MCF 10A (cell line): Measurements from ENCODE around the gene BANF1. TPM values are rescaled to one million over a fixed set of nuclear protein-coding genes. Genes with fewer than 3 reads are reported as not detected.

Source experiments
- BruUV-seq: library from RNA; stranded (reverse); fragments of 400-500 nt; replicated peaks from 2 replicates; lab custom pipeline; 2021; lab: Mats Ljungman, UMichigan
- CTCF ChIA-PET: fragments of 300-600 bp; sonication (Branson Sonifier 250); formaldehyde crosslinking; extraction: SDS; loops from one replicate; lab custom pipeline; 2021; ENCODE audit warnings: antibody characterized with exemption, inconsistent platforms; lab: Yijun Ruan, JAX
- POLR2A ChIA-PET: fragments of 300-600, 350-650 bp; sonication (Branson Sonifier 250); formaldehyde crosslinking; extraction: SDS; loops from one replicate; lab custom pipeline; 2020; ENCODE audit warnings: antibody characterized with exemption, inconsistent platforms; lab: Yijun Ruan, JAX
- DNase-seq: peaks from one replicate; pipeline ENCODE4 v3.0.0-alpha.2; 2018; ENCODE audit not compliant: unreplicated experiment
- H3K27ac Mint-ChIP-seq: one replicate; pipeline ENCODE4 v1.8.0; 2022; ENCODE audit warnings: mild to moderate bottlenecking, low read depth, mixed read lengths; ENCODE audit not compliant: unreplicated experiment
- H3K27me3 Mint-ChIP-seq: one replicate; pipeline ENCODE4 v1.8.0; 2022; ENCODE audit warnings: mixed read lengths; ENCODE audit not compliant: insufficient read depth, unreplicated experiment
- H3K36me3 Mint-ChIP-seq: one replicate; pipeline ENCODE4 v1.8.0; 2022; ENCODE audit warnings: mild to moderate bottlenecking, moderate library complexity, mixed read lengths; ENCODE audit not compliant: insufficient read depth, unreplicated experiment
- H3K4me1 Mint-ChIP-seq: one replicate; pipeline ENCODE4 v1.8.0; 2022; ENCODE audit warnings: mixed read lengths; ENCODE audit not compliant: insufficient read depth, unreplicated experiment
- H3K4me3 Mint-ChIP-seq: one replicate; pipeline ENCODE4 v1.8.0; 2022; ENCODE audit warnings: mild to moderate bottlenecking, moderate library complexity, mixed read lengths; ENCODE audit not compliant: unreplicated experiment
- H3K9me3 Mint-ChIP-seq: one replicate; pipeline ENCODE4 v1.8.0; 2022; ENCODE audit warnings: mixed read lengths; ENCODE audit not compliant: unreplicated experiment
- CTCF ChIP-seq: fragments of 200-600 bp; IDR thresholded peaks from one replicate; pipeline ENCODE4 v1.8.0; 2022; ENCODE audit warnings: antibody characterized with exemption, mild to moderate bottlenecking; ENCODE audit not compliant: unreplicated experiment
- intact Hi-C: fragments of 100-400 bp; cut with micrococcal nuclease; formaldehyde crosslinking; loops from 2 replicates; pipeline ENCODE4 v1.14.1; 2022
- total RNA-seq: library from RNA; stranded (reverse); gene quantifications from 2 replicates; pipeline ENCODE4 v1.2.3, GENCODE V29; 2022

Gene BANF1
- total RNA-seq, 1 experiment from 2014 or later, result 198 TPM

- TSS peak; percentile 90 for BruUV-seq
- H3K27me3 Mint-ChIP-seq, result no peaks in the 10 kb centered on the region
- DNase-seq, result peak; percentile 96
- H3K4me1 Mint-ChIP-seq, result peaks cover 17% of the 10 kb centered on the region
- peak within 1 kb of the TSS; percentile 96 for H3K4me3 Mint-ChIP-seq
- CTCF ChIA-PET, result interaction anchor here (0.6 to 1.4 kb wide), 6 partner anchors 14 to 864 kb away, joined by 3 to 4 read pairs (median 4); no protein-coding TSS in a partner anchor
- peaks cover 27% of the 10 kb centered on the region for H3K36me3 Mint-ChIP-seq
- POLR2A ChIA-PET, result interaction anchor here (0.6 to 3.5 kb wide), 18 partner anchors 9 to 250 kb away, joined by 3 to 28 read pairs (median 4); partner anchors contain the start of genes CCDC85B, FIBP, FOSL1 and KAT5
- peak within 1 kb of the TSS; percentile 84 for H3K27ac Mint-ChIP-seq
- no peak for TF ChIP-seq CTCF
- H3K9me3 Mint-ChIP-seq, result no peaks in the 10 kb centered on the region
- intact Hi-C loops, result loop anchor here (2.0 kb wide), 1 partner anchor 73 kb away; the partner anchor contains the start of gene FIBP
These were observed 40.8 kb upstream of the BANF1 start, which contains the start of gene SART1 for GRCh38 chr11:65961267-65962140. Gene SART1, plus strand, starts transcription at chr11:65961734. Its CDS starts 47 bp downstream, at chr11:65961781.

DNA sequence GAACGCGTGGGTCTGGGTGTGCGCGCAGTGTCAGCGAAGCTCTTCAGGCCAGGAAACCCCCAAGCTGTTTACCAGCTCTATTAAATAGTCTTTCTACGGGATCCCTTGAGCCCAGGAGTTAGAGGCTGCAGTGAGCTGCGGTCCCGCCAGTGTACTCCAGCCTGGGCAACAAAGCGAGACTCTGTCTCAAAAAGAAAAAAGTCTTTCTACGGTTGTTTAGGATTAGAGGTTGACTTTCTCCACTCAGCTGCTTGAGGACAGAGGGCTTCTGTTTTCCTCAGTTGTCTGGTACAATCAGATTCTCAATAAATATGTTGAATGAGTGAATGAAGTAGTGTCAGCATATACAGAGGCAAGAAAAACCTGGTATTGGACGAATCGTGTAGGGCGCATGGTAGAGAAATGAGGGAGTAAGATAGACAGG, 40.1 kb upstream of the BANF1 start:
- Mint-ChIP-seq H3K4me3 (peak overlapping the region; percentile 96), H3K4me1 (peaks cover 17% of the 10 kb centered on the region), H3K36me3 (peaks cover 33% of the 10 kb centered on the region), H3K27ac (peak overlapping the region; percentile 84), H3K9me3 (no peaks in the 10 kb centered on the region), H3K27me3 (no peaks in the 10 kb centered on the region)
- ChIA-PET CTCF (interaction anchor here (0.6 to 1.0 kb wide), 4 partner anchors 13 to 865 kb away, joined by 3 to 4 read pairs (median 4); no protein-coding TSS in a partner anchor), POLR2A (interaction anchor here (0.6 to 3.5 kb wide), 11 partner anchors 8 to 251 kb away, joined by 3 to 28 read pairs (median 4); partner anchors contain the start of genes CCDC85B, FIBP, FOSL1 and KAT5)
- no peak for TF ChIP-seq CTCF
- intact Hi-C loops, result no loop called here
- no peak for DNase-seq
- BruUV-seq, result TSS peak; percentile 40

GRCh38 chr11:65964906-65965305, 37.4 kb upstream of the BANF1 start:
- Mint-ChIP-seq H3K27ac (no peak overlapping the region), H3K9me3 (no peaks in the 10 kb centered on the region), H3K27me3 (no peaks in the 10 kb centered on the region), H3K4me1 (peaks cover 29% of the 10 kb centered on the region), H3K4me3 (no peak overlapping the region), H3K36me3 (peaks cover 54% of the 10 kb centered on the region)
- no peak for DNase-seq
- intact Hi-C loops, result no loop called here
- no peak for TF ChIP-seq CTCF
- no TSS peak for BruUV-seq
- POLR2A ChIA-PET, result no interaction called here
- CTCF ChIA-PET, result interaction anchor here (1.0 kb wide), 1 partner anchor 80 kb away, joined by 4 read pairs; no protein-coding TSS in a partner anchor
